HG03097 (cell line): Measurements from ENCODE around the gene SMIM5.
"Not testable (repeated sequence)": the region's sequence is repeated elsewhere in the genome, so short reads cannot be mapped to it uniquely, and the experiment has no call there.

Source experiments
- ATAC-seq: cut with Tn5 transposase; IDR thresholded peaks from one replicate; pipeline ENCODE4 v1.9.1; 2021; ENCODE audit not compliant: unreplicated experiment, low FRiP score

Gene SMIM5, protein sequence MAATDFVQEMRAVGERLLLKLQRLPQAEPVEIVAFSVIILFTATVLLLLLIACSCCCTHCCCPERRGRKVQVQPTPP

DNA sequence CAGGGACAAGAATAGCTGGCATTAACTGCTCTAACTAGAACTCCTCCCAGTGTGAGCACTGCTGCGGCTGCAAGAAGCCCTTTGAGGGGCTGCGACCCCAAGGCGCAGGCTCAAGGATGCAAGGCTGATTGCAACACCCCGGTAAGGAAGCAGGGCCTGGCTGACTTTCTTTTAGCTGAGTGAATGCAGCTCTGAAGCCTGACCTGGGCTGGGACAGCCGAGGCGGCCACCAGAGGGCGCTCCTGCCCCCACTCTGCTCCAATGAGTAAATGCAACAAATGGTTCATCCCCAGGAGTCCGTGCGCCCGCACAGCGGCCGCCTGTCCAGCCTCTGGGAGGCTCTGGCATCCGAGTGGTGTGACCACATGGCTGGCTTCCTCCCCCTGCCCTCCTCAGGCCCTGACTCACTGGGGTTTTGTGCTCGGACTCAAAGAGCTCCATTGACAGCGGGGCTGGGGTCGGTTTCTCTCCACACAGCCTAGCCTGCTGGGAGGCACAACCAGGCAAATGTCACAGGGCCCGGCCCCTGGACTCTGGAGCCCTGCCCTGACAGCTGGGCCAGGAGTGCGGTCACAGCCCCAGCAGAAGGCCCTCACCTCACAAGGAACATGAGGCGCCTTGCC is at the start of gene SMIM5:
TSS of gene SMIM5 (plus strand) at position 572 of the 623 bp plus-strand sequence. CDS start 6,768 bp downstream, outside the sequence.
- no peak for ATAC-seq

DNA sequence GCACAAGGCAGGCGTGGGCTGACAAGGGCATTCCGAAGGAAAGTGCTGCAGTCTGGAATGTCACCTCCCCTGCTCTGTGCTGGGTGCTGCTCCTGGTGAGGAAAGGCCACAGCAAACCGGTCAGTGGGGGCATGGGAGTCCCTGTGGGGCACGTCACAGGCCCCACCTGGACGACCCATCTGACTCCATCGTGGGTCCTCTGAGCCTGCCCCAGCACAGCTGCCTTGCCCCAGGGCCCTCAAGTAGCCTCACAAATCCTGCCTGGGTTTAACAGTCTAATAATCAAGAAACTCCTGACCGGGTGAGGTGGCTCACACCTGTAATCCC is 48.4 kb upstream of the SMIM5 start:
- ATAC-seq = no peak

DNA sequence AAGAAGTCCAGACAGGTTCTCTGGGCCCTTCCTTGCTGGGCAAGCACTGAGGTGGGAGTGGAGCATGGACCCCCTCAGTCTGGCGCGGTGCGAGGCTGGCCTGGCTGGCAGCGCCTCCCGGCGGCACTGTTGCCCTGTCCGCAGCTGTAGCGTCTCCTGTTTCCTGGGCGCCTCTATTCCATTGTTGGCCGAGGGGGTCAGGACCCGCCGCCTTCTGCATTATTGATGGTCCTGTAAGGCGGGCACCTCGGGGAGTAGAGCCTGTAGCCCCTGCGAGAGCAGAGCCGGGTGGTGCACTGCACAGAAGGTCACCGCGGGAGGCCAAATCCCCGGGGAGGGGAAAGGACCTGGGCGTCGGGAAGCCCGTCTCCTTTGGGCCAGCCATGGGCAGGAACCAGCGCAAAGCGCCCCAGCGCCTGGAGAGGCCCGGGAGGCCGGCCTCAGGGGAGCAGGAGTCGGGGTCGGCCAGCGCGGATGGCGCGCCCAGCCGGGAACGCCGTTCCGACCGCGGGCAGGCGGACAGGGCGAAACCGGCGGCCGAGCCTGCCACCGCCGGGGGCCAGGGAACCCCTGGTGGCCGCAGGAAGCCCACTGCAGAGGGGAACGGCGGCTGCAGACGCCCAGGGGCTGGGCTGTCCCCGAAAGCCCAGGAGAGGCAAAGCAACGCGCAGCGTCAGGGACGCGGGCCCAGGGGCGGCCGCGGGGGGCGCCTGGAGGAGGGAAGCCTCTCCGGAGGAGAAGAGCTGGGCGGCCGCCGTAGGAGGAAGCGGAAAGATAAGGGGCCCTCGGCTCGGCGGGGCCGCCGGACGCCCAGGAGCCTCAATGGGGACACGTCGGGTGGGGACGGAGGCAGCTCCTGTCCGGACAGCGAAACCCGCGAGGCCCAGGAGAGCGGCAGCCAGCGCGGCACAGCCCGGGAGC is 45.3 kb upstream of the SMIM5 start, which contains the start of gene MYO15B:
TSS of gene MYO15B (plus strand) at position 126 of the 921 bp plus-strand sequence. CDS start at position 384, 258 bp downstream.
- ATAC-seq = peak; percentile 9

DNA sequence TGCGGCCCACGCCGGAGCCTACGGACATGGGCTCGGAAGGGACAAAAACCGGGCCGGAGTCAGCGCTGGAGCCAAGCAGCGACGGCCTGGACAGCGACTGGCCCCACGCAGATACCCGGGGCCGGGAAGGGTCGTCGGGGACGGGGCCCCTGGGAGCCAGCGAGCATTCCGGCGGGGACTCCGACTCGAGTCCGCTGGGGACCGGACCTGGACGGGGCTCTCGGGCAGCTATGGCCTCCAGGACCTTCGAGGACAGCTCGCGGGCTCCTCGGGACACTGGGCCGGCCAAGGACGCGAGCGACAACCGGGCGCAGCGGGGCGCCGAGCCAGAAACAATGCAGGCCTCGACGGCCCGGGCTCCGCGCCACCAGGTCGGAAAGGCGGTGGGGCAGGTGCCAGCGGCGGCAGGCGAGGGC is 44.6 kb upstream of the SMIM5 start:
- ATAC-seq = peak; percentile 12

DNA sequence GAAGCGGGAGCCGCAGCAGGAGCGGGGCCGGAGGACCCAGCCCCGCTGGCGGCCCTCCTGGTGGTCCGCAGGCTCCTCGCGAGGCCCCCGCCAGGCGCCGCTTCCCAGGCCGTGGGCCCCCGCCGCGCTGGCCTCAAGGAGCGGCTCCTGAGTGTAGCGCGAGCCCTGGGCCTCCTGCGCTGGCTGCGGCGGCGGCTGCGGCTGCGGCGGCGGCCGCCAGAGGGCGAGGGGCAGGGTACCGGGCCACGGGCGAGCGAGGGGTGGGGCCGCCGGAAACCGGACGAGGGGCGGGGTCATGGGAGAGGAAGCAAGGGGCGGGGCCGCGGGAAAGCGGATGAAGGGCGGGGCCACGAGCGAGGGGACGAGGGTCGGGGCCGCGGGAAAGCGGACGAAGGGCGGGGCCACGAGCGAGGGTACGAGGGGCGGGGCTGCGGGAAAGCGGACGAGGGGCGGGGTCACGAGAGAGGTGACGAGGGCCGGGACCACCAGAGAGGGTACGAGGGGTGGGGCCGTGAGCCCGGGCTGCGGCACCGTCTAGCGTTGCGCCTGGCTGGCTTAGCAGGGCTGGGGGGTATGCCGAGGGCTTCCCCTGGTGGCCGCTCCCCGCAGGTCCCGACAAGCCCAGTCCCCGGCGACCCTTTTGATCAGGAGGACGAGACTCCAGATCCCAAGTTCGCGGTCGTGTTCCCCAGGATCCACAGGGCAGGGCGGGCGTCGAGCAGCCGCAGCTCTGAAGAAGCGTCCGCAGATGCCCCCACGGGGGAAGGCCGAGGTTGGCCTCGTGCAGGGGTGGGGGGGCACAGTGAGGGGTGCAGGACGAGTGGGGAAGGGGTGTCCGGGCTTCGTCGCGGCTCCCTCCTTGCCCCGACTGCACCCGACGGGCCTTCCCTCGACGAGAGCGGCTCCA is 44.0 kb upstream of the SMIM5 start:
- peak; percentile 74 for ATAC-seq

DNA sequence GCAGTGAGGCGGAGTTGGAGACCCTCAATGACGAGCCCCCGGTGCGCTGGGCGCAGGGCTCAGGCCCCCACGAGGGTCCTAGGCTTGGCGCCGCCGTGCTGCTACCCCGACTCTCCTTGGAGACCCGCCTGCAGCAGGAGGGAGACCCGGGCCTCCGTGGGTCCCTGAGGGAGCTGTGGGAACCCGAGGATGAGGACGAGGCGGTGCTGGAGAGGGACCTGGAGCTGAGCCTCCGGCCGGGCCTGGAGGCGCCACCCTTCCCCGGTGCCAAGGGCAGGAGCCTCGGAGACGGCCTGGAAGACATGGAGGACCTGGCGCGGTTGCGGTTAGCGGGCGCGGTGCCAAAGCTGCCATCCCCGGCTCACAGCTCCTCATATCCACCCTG is 43.3 kb upstream of the SMIM5 start:
- no peak for ATAC-seq

DNA sequence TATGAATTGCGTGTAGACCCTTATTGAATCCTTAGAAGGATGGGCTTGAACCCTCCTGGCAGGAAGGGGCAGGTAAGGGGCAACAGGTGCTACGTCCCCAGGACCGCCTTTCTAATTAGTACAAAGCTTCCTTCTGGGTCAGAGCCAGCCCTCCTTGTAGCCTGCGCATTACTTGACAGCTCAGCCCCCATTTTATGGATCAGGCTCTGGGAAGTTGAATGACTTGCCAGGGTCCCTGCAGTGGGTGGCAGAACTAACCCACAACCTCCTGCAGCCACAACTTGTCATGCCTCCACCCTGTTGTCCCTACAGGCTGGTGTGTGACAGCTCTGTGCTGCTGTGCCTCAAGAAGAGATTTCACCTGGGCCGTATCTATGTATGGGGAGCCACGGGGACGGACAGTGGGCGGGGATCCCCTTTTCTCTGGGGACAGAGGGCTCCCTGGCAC is 42.9 kb upstream of the SMIM5 start:
- ATAC-seq = no peak

DNA sequence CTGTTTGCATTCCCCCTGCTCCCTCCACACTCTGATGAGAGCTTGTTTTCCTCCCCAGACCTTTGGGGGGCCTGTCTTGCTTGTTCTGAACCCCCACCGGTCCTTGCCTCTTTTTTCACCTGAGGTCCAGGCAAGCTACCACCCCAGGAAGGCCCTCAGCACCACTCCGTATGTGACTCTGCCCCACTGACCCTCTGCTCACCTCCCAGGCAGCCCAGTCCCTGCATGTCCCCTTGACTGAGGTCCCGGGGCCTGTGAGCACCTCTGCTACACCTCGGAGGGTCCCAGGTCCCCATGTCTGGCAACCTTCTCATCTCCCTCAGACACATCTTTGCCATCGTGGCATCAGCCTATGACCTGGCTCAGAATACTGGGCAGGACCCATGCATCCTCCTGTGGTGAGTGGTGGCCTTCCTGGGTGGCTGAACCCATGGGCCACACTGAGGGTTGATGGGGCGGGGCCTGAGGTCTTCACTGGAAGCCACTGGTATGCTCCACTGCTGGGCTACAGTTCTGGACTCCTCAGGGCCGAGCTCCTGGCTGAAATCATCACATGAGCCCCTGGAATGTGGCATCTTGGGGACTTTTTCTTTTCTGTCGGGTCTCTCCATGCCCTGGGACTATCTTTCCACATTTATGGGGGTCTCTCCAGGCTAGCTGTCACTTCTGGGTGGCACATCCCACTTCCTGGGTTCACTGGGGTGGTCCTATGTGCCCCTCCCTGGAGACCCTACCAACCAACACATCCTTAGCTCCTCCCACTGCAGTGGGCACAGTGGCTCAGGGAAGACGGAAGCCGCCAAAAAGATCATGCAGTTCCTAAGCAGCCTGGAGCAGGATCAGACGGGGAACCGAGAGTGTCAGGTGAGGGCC is 42.1 kb upstream of the SMIM5 start:
- ATAC-seq = no peak

DNA sequence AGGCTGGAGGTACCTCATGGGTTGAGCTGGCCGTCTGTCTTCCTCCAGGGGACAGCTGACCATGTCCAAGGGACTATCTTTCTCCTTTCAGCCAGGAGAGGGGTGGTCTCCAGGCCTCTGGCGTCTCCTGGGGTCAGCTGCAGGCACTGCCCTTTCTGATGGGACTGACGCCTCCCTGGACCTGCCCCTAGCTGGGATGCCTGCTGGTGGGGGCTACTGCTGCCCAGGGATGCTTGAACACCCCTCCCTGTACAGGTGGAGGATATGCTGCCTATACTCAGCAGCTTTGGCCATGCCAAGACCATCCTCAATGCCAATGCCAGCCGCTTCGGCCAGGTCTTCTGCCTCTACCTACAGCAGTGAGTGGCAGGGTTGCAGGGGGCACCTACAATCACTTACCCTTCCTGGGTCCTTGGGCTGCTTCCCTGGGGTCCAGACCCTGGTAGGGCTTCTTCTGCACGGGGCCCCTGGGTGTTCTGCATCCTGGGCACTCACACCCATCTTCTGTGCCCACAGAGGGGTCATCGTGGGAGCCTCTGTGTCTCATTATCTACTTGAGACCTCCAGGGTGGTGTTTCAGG is 41.4 kb upstream of the SMIM5 start:
- no peak for ATAC-seq

DNA sequence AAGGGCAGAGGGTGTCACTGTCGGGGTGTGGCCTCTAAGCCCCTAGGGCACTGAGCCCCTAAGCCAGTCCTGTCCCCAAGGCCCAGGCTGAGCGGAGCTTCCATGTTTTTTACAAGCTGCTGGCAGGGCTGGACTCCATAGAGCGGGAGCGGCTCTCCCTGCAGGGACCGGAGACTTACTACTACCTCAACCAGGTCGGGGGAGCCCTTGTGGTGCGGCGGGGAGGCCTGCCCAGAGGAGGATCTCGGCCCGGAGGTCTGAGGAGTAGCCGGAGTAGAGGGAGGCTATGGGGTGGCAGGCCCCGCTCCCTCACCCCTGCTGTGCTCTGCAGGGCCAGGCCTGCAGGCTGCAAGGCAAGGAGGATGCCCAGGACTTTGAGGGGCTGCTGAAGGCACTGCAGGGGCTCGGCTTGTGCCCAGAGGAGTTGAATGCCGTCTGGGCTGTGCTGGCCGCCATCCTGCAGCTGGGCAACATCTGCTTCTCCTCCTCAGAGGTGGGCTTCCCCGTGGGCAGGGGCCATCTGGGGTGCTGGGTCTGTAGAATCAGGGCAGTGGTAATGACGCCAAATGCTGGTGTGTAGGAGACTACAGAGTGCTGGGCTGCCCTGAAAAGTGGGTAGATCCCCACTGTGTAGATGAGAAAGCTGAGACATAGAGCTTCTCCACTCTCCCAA is 40.8 kb upstream of the SMIM5 start:
- ATAC-seq = no peak

DNA sequence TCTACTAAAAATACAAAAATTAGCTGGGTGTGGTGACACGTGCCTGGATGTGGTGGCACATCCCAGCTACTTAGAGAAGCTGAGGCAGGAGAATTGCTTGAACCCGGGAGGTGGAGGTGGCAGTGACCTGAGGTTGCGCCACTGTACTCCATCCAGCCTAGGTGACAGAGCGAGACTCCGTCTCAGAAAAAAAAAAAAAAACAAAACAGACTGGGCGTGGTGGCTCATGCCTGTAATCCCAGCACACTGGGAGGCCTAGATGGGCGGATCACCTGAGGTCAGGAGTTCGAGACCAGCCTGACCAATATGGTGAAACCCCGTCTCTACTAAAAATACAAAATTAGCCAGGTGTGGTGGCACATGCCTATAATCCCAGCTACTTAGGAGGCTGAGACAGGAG is 39.8 kb upstream of the SMIM5 start:
- ATAC-seq = not testable (repeated sequence)

DNA sequence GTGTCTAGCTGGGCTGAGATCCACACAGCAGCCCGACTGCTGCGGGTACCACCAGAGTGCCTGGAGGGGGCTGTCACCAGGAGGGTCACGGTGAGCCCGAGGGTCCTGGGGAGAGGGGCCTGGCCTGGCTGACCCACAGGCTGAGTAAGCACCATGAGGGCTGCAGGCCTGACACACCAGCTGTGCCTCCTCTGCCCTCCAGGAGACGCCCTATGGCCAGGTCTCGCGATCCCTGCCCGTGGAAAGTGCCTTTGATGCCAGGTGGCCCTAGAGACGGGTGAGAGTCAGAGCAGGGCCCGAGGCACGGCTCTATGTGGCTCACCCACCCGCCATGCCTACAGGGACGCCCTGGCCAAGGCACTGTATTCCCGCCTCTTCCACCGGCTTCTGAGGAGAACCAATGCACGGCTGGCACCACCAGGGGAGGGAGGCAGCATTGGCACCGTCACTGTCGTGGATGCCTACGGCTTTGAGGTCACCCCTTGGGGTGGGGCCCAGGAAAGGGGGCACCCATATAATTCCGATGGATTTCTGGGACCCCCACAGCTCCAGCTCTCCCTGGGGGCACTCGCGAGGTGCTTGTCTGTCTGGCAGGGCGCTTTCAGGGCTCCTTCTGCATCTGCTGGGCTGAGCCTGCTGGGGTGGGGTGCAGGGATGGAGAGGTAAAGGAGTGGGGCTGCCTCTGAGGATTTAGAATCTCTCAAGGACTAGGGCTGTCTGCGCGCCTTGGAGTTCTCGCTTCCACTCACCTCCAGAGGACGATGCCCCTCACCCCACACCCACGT is 38.5 kb upstream of the SMIM5 start:
- ATAC-seq = no peak

DNA sequence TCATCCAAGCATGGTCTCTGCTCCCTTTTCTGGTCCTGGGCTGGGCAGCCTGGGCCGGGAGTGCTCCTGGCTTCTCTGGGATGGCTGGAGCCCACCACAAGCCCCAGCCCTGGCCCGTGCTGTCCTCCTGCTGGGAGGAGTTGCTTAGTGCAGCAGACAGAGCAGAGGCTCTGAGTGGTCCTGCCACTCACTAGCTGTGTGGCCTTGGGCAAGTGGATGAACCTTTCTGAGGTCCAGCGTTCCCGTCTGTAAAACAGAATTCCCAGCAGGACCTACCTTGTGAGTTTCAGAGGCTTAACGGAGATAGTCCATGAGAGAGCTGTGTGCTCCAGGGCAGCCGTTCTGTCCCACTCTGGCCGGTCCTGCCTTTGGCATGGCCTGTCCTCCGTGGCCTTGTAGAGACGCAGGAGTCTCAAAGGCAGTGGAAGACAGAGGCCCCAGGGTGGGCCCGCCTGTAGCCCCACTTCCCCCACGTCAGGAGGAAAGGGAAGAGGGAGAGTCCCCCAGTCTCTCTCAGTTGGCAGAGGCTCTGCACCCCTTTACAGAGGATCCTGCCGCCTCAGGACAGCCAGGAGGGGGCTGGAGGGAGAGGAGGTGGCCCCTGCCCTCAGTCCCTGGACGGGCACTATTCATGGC is 37.8 kb upstream of the SMIM5 start:
- ATAC-seq = no peak

DNA sequence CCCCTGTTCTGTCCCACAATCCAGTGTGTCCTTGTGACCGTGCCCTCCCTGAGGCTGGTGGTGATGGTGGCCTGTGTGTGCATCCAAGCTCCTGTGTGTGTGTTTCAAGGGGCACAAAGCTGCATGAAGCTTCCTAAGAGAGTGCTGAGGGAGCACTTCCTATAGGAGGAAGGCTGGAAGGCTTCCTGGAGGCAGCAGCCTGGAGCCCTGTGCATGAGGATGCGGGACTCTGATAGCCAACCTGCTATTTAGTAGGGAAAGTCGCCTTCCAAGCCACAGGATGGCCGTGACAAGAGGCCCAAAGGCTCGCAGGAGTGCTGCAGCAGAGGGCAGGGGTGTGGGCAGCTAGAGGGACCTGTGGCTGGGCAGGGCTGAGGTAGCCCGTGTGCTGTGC is 37.3 kb upstream of the SMIM5 start:
- ATAC-seq = no peak

DNA sequence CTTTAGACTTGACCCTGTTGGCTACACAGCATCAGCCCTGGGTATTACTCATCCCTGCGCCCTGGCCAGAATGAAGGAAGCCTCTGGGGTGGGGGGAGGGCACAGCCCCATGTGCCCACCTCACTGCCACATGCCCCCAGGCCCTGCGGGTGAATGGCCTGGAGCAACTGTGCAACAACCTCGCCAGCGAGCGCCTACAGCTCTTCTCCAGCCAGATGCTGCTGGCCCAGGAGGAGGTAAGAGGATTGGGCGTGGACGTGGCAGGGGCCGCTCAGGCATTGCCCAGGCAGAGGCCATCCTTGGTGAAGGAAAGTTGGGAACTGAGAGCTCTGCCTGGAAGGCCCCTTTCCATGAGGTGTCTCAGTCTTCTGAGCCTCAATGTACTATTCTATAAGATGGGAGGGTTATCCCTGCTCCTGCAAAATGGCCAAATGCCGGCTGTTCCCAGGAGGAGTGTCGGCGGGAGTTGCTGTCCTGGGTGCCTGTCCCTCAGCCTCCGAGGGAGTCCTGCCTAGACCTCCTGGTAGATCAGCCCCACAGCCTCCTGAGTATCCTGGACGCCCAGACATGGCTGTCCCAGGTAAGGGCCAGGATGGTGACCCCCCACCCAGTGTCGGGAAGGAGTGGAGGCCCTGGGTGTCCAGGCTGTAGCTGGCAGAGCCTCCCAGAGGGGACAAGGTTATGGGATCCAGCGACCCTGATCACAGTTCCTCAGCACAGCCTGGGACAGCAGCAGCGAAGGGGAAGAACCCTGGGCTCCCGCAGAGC is 36.7 kb upstream of the SMIM5 start:
- no peak for ATAC-seq

DNA sequence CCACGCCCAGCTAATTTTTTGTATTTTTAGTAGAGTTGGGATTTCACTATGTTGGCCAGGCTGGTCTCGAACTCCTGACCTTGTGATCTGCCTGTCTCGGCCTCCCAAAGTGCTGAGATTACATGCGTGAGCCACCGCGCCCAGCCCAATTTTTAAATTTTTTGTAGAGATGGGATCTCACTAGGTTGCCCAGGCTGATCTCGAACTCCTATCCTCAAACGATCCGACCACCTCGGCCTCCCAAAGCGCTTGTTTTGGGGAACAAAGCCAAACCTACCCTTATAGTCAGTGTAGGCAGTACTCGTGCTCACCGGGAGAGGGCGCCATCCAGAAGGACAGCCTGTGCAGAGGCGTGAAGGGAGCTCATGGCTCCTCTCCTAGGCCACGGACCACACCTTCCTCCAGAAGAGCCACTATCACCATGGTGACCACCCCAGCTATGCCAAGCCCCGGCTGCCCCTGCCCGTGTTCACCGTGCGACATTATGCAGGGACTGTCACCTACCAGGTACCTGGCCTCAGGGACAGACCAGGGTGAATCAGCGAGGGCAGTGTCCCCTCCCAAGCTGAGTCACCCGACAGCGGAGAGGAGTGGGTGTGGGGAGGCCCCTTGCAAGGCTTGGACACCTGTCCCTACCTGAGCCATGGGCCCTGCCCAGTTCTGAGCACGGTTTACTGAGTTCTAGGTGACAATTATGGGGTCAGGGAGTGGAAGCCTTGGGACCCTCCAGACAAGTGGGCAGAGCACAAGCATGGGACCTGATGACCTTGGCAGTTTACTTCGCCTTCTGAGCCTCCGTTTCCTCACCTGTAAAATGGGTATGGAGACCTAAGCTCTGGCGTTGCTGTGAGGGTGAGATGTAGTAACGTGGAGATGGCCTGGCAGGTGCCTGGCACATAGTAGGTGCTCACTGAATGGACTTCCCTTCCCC is 31.9 kb upstream of the SMIM5 start:
- ATAC-seq = no peak
